Dedifferentiated amniotic fluid mesenchymal stem cell (primary cell): Measurements from ENCODE around the gene ARHGEF4.
A peak's percentile ranks its signal among the peaks of the same experiment; 100 is the strongest.

Source experiments
- DNase-seq: peaks from one replicate; pipeline ENCODE4 v3.0.0-alpha.2; 2016; ENCODE audit errors: extremely low spot score

ARHGEF4 gene

GRCh38 chr2:131011486-131011885 is 174.8 kb downstream of the ARHGEF4 start:
- DNase-seq: no peak

GRCh38 chr2:131014141-131014540 is 177.4 kb downstream of the ARHGEF4 start:
- no peak for DNase-seq

GRCh38 chr2:131015764-131016163 is 179.1 kb downstream of the ARHGEF4 start:
- no peak for DNase-seq

GRCh38 chr2:131016826-131017741 is 180.4 kb downstream of the ARHGEF4 start:
- DNase-seq: peak; percentile 36

GRCh38 chr2:131022731-131023130 is 186.0 kb downstream of the ARHGEF4 start:
- DNase-seq: no peak

- DNase-seq: no peak
Measured at GRCh38 chr2:131023758-131024157, 187.0 kb downstream of the ARHGEF4 start.

- DNase-seq: no peak
Measured at GRCh38 chr2:131026919-131027318, 190.2 kb downstream of the ARHGEF4 start.

GRCh38 chr2:131027566-131028528 is 191.1 kb downstream of the ARHGEF4 start:
- no peak for DNase-seq

- no peak for DNase-seq
Measured at GRCh38 chr2:131029812-131030211, 193.1 kb downstream of the ARHGEF4 start.

- DNase-seq: no peak
Measured at GRCh38 chr2:131030478-131030971, 193.8 kb downstream of the ARHGEF4 start.

GRCh38 chr2:131031431-131031841 is 194.7 kb downstream of the ARHGEF4 start:
- no peak for DNase-seq

GRCh38 chr2:131031875-131032274 is 195.2 kb downstream of the ARHGEF4 start:
- DNase-seq: no peak

- DNase-seq: no peak
Measured at GRCh38 chr2:131032393-131032836, 195.7 kb downstream of the ARHGEF4 start.

GRCh38 chr2:131033786-131034121 is 197.0 kb downstream of the ARHGEF4 start:
- DNase-seq: no peak

- peak; percentile 27 for DNase-seq
Measured at GRCh38 chr2:131034122-131035051, 197.7 kb downstream of the ARHGEF4 start.

- no peak for DNase-seq
Measured at GRCh38 chr2:131035112-131035825, 198.6 kb downstream of the ARHGEF4 start.

GRCh38 chr2:131035826-131036231 is 199.1 kb downstream of the ARHGEF4 start:
- DNase-seq: no peak

- no peak for DNase-seq
Measured at GRCh38 chr2:131036269-131036668, 199.6 kb downstream of the ARHGEF4 start.

- DNase-seq: no peak
Measured at GRCh38 chr2:131036696-131037397, 200.1 kb downstream of the ARHGEF4 start.
